RKO (cell line): Measurements from ENCODE around the gene MAVS.
"Not testable (repeated sequence)": the region's sequence is repeated elsewhere in the genome, so short reads cannot be mapped to it uniquely, and the experiment has no call there.

Experiments used
- DNase-seq: peaks from one replicate; pipeline ENCODE4 v3.0.0-alpha.2; 2016; ENCODE audit warnings: low spot score

Gene MAVS

DNA sequence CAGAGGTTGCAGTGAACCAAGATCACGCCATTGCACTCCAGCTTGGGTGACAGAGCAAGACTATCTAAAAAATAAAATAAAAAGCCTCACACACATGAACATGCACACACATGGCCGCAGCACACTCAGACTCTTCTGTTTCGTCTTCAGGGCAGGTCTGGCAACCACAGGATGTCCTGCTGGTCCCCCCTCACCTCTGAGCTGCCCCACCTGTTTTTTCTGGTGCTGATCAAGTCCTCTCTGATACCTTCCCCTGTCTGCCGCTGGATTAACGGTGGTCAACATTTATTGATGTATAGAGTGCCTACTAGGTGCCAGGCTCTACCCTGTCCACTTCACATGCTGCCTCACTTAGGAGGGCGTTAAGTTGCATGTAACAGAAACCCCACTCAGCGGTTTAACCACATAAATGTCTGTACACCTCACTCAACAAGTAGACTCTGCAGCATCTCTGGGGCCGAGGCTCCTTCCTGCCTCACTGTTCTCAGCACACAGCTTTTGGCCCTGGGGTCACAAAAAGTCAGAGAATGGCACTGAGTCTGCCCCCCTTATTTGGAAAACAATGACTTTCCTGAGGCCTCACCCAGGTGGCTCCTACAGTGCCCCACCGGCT lies 30.8 kb upstream of the MAVS start:
- no peak for DNase-seq

DNA sequence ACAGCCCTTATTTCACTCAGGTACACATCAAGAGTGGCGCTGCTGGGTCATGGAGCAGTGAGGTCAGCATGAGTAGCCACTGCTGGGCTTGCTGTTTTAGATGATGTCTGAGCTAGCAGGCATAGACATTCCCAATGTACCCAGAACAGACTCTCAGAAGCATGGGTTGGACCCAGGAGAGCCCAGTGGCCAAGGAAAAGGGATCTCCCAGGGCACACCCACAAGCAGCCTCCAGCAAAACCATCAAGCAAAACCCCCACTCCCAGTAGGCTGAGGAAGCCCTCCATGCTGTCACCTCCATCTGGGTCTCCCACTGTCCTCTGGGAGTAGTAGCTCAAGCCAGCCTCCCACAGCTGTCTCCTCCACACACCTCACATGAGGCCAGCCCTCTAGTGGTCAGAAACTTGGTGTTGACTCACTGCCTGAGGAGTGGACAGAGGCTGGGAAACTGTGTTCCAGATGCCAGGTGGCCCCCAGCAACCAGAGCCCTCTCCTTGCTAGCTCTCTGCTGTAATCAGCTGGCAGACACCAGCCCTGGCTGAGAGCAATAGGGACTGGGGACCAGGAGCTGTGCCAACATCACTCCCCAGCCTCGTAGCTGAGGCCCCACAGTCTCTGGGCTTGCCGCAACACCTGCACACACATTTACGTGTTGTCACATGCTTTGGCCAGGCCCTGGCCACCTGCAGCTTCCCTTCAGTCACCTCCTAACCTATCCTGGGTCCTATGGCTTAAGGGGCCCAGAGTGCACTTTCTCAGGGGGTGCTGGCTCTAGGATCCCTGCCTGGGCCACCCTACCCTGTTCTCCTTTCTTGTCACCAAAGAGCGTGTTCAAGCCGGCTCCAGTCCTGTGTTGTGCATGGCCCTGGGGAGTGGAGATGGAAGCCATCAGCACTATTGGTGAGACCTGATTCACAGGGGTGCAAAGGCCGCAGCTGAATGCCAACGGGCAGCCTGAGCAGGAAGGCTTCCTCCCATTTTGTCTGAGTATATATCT lies 28.2 kb upstream of the MAVS start:
- DNase-seq = peak; percentile 84

DNA sequence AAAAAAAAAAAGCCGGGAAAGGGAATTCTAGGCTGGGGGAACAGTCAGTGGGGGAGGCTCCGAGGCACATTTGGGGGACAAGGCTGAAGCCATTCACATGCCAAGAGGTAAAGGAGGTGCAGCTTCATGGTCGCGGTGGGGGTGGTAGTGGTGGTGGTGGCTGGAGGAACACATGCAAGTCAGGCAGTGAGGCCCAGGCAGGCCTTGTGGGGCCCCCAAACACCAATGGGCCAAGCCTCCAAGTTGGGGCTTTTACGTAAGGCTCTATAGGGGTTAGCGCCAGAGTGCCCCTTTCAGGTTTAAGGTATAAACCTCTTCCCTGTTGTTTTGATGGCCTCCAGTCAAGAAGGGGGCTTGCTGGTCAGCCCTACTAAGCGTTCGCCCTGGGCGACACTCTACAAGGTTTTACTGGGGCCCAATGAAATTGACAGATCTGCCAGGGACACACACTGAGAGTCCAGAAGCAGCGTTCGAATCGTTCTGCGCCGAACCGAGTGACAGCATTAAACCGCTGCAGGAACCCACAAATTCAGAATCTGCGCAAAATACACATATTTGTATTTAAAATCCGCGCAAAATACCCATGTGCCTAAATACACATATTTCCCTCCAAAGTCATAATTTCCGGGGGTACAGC lies 27.1 kb upstream of the MAVS start:
- DNase-seq = no peak

DNA sequence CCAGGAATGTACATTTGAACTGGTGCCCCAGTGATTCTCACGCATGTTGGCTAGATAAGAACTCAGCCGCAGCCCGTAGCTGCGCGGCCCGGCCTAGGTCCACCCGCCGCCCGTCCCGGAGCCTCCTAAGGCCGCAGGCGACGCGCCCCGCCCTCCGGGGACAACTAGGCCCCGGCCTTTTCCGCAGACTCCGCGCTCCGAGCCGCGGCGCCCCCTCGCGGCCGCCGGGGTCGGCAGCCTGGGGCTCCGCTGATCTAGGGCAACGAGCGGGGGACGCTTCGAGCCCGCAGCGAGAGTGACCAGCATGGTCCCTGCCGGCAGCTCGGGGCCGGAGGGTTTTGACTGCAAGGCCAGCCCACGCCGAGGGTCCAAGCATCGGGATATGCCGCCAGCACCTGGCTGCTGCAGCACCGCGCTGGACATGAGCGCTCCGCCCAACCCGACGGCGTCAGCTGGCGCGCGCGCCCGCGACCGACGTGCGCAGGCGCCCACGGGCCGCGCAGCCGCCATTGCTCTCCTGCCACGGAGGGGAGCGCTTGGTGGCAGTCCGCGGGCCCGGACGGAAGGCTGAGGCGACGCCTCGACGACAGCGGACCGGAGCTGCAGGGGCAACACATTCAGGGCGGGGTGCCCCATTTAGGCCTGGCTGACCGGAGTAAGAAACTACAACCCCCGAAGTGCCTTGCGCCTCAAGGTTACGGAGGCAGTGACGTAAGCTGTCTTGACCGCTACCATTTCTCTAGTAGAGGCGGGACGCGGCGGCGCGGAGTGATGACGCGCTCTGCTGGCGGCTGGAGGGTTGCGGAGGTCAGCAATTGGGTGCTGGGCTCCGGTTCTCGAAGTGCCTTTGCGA lies 26.4 kb upstream of the MAVS start, which contains the start of gene AP5S1:
Gene AP5S1, plus strand, starts transcription at position 500 of the 853 bp plus-strand sequence. CDS start 1,571 bp downstream, outside the sequence.
- DNase-seq = peak; percentile 98

DNA sequence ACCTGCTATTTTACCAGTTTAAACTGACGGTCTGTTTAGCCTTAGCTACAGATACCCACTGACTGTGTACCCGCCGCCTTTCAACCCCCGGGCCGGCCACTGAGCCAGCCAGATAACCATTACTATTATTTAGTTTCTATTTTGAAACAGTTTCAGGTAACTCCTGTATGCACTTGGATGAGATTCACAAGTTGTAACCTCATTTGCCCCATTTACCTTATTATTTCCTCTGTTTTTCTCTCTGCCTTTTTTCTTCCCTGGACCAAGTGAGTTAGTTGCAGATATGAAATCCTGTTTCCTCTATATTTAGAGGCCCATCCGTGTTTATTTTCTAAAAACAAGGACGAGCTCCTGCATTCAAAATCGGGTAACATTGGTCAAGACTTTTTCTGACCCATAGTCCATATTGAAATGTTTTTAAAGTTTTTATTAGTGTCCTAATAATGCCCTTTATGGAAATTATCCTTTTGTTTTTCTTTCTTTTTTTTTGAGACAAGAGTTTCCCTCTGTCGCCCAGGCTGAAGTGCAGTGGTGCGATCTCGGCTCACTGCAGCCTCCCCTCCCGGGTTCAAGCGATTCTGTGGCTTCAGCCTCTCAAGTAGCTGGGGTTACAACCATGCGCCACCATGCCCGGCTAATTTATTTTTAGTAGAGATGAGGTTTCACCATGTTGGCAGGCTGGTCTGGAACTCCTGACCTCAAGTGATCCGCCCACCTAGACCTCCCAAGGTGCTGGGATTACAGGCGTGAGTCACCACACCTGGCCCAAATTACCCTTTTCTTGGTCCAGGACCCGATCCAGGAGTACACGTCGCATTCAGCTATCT lies 25.5 kb upstream of the MAVS start:
- DNase-seq = no peak

DNA sequence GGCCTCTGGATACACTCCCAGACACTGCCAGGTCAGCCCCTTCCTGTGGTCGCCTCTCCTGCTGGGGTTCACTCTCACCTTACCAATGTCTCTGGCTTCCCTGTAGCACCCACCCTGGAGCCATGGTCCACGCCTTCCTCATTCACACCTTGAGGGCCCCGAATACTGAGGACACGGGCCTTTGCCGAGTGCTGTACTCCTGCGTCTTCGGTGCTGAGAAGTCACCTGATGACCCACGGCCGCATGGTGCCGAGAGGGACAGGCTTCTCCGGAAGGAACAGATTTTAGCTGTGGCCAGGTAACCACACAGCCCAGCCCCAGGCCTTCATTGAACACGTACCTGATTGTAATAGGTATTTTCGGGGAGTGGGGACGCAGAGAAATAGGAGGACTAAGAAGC lies 24.6 kb upstream of the MAVS start:
- DNase-seq = no peak

DNA sequence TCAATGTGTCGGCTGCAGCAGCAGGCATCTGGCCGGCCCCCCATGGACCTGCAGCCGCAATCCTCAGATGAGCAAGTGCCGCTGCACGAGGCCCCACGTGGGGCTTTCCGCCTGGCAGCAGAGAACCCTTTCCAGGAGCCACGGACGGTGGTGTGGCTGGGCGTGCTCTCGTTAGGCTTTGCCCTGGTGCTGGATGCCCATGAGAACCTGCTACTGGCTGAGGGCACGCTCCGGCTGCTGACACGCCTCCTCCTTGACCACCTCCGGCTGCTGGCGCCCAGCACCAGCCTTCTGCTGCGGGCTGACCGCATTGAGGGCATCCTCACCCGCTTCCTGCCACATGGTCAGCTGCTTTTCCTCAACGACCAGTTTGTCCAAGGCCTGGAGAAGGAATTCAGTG lies 22.8 kb upstream of the MAVS start:
- no peak for DNase-seq

DNA sequence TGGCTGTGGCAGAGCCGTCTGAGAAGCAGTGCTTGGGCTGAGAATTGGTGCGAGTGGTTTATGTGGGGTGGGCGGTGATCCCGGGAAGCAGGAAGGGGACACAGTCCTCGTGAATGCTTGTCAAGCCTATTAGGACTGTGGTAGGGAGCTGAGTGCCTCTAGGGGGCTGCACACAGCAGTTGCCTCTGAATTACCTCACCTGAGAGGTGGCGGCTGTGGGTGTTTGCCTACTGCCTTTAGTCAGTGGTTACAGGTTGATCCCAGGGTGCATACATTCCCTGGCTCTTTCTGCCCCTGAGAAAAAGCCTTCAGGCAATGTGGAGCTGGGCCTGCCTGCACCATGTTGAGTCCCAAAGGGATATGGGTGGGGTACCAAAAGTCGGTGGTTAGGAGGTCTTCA lies 21.1 kb upstream of the MAVS start:
- DNase-seq = no peak

DNA sequence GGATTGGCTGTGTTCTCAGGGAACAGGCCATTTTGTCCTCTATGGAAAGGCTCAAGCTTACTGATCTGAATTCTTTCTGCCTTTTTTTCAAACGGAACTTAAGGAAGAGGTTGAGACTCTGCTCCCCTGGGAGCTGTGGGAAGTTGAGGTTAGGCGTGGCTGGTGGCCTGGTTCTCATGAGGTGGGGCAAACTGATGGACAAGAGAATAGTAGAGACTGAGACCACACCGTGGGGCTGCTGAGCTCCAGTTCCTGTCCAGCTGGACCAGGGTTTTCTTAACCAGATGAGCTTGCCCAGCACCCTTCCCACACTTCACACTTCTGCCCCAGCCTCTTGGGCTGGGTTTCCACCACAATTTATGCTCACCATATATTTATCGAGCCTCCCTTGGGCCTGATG lies 20.2 kb upstream of the MAVS start:
- no peak for DNase-seq

DNA sequence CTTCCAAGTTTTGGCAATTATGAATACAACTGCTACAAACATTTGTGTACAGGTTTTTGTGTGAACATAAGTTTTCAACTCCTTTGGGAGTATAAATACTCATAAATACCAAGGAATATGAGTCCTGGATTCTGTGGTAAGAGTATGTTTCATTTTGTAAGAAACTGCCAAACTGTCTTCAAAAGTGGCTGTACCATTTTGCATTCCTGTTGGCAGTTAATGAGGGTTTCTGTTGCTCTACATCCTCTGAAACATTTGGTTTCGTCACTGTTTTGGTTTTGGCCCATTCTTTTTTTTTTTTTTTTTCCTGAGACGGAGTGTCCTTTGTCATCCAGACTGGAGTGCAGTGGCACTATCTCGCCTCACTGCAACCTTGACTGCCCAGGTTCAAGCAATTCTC lies 17.8 kb upstream of the MAVS start:
- DNase-seq = no peak

DNA sequence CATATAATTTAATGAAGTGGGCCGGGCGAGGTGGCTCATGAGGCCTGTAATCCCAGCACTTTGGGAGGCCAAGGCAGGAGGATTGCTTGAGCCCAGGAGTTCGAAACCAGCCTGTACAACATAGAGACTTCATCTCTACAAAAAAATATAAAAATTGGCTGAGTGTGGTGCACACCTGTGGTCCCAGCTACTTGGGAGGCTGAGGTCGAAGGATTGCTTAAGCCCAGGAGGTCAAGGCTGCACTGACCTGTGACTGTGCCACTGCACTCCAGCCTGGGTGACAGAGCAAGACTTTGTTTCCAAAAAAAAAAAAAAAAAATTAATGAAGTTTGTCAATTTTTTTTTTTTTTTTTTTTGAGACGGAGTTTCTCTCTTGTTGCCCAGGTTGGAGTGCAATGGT lies 16.7 kb upstream of the MAVS start:
- not testable (repeated sequence) for DNase-seq

DNA sequence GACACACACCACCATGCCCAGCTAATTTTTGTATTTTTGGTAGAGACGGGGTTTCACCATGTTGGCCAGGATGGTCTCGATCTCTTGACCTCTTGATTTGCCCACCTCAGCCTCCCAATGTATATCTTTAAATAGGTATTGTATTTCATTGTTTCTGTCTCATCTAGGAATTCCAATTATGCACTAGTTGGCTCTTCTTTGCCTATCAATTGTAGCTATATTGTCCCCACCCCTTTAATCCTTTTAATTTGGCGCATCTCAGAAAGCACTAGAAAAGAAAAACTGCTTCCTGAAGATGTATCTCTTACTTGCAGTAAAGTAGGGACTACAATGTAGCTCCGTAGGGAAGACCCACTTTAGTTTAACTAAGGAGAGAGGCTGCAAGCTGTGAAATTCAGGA lies 10.5 kb upstream of the MAVS start:
- no peak for DNase-seq

DNA sequence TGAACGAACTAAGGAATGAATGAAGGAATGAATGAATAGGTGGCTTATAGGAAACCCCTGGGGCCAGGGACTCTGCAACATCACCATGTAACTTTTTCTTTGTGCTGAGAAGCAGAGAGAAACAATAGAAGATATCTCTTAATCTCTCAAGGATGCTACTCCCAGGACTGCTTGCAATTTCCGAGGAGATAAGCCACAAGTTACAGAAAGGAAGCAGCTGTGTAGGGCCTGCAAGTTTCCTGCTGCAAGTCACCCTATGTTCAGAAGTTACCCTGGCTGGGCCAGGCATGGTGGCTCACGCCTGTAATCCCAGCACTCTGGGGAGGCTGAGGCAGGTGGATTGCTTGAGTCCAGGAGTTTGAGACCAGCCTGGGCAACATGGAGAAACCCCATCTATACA lies 7.3 kb upstream of the MAVS start:
- no peak for DNase-seq

DNA sequence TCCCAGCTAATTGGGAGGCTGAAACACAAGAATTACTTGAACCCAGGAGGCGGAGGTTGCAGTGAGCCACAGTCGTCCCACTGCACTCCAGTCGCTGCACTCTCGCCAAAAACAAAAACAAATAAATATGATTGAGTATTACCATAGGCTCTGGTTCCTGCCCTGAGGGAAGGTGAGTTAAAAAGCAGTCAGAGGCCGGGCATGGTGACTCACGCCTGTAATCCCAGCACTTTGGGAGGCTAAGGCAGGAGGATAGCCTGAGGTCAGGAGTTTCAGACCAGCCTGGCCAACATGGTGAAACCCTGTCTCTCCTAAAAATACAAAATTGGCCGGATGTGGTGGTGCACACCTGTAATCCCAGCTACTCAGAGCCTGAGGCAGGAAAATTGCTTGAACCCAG lies 6.4 kb upstream of the MAVS start:
- not testable (repeated sequence) for DNase-seq

DNA sequence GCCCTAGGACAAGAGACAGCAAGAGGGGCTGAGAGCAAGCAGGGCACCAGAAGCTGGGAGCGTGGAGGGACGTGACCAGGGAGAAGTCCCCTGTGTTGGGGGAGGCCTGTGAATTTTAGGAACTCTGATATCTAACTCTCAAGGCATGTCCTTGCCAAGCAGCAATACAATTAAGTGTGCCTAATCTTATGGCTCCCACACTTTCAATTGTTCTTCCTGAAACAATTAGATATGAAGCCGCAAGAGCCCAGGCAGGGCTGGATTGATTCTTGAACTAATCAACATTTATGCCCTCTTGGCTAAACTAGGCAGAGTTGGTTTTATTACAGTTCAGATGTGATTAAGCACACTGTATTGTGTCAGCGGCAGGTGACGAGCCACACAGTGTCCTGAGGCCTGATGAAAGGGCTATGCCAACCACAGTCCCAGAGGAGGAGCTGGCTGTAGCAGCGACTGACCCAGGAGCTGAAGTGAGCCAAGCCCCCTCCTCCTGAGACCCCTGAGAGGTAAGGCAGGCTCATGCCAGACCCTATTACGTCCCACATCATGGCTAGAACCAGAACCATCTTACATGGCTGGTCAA lies 4.2 kb upstream of the MAVS start:
- DNase-seq = no peak

DNA sequence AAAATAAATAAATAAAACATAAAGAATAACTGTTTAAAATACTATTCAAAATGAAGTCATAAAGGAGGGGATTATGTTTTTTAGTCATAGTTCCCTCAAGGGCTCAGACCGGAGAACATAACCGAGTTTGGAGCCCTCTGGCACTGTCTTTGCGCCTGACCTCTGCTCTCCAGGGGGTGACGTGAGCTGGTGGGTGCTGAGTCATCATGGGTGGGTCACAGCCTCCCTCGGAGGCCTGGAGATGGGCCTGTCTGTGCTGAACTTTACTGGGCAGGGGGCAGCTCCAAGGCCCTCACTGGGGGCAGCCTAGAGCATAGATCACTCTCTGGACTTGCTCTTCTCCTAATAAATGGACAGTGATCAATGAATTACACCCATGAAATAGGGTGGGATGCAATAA lies 3.1 kb upstream of the MAVS start:
- peak; percentile 52 for DNase-seq

DNA sequence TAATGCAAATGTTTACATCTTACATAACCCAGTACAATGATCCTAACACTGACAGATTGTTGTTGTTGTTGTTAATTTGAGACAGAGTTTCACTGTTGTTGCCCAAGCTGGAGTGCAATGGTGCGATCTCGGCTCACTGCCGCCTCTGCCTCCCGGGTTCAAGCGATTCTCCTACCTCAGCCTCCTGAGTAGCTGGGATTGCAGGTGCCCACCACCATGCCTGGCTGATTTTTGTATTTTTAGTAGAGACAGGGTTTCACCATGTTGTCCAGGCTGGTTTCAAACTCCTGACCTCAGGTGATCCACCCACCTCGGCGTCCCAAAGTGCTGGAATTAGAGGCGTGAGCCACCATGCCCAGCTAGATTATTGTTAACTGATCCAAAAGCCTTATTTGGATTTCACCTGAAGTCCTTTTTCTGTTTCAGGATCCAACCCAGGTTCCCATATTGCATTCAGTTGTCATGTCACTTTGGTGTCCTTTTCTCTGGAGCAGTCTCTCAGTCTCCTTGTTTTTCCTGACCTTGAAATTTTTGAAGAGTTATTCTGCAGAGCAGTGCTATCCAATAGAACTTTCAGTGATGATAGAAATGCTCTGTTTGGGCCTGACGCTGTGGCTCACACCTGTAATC lies 2.5 kb upstream of the MAVS start:
- DNase-seq = not testable (repeated sequence)

DNA sequence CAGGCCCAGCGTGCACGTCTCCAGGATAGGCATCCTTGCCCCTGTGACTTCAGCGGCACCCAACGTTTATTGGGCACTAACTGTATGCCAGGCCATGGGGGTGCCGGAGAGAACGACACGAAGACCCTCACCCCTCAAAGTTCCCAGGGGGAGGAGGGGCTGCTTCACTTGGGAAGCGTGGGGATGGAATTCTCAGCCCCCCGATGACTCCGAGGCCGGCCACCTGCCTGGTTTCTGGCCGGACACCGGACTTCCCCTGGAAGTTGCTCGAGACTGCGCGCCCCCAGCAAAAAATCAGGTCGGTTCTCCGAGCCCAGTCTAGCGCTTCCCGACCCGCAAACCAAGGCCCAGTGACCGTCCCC lies 275 bp upstream of the MAVS start:
- no peak for DNase-seq

DNA sequence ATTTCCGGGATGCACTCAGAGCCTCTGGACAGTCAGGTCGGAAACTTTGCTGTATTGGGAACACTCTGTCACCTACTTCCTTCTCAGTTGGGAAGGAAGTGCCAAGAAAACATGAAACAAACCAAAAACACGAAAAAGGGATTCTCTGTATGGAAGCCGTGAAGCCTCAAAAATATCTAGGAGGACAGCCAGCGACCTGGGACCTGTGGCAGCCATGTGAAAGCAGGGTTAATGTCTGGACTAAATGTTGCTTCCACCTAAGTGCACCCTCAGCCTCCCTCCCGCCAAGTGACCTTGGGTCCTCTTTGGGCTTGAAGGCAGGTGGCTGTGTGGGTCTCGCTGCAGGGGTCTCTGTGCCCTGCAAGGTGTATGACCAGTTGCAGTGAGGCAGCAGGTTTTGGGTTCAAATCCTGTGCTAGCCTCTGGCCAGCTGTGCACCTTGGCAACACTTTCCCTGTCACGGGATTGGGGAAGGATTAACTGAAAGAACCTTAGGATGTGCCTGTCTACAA lies 851 bp downstream of the MAVS start:
- no peak for DNase-seq

DNA sequence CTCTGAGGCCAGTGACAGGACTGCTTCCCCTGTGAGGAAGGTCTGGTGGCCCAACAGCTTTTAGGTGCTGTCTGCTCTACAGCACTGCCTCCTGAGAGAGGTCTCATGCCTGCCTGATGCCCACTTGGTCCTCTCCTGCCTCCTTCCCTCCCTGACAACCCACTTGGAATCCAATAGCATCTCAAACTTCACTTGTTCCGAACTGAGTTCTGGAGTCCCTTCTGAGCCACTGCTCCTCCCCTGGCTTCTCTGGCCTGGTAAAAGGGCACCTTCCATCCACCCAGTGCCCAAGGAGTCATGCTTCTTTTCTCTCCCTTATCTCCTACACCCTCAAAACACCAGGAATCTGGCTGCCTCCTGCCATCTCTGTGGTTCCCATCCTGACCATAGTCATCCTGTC lies 1.9 kb downstream of the MAVS start:
- DNase-seq = no peak
